ENCODE data around the gene OPALIN.
A peak's percentile ranks its signal among the peaks of the same experiment; 100 is the strongest.

OPALIN gene

GRCh38 chr10:96324447-96324846 is 34.4 kb downstream of the OPALIN start:
- no peak overlapping the region for H3K4me3 ChIP-seq (ENCODE audit: insufficient read depth in 1 of 2, low read depth in 1 of 2, low read length in 2 of 2)
- H2BK12ac ChIP-seq (ENCODE audit: low read length in 2 of 2), result no peak overlapping the region
- H3K18ac ChIP-seq (ENCODE audit: low read depth in 1 of 2, low read length in 2 of 2), result no peak overlapping the region
- no peak overlapping the region for H4K8ac ChIP-seq (ENCODE audit: low read length)
- no peak overlapping the region for H3K14ac ChIP-seq (ENCODE audit: low read length in 2 of 2)
- WGBS, result 50% methylated on average over 2 of the region's 2 CpGs
- H3K36me3 ChIP-seq (ENCODE audit: control insufficient read depth in 1 of 2, insufficient read depth in 2 of 2, low read depth in 1 of 2, low read length in 2 of 2), result no peaks in the 10 kb centered on the region
- no peak overlapping the region for H2BK120ac ChIP-seq (ENCODE audit: low read depth, low read length)
- no peak overlapping the region for H2AK5ac ChIP-seq (ENCODE audit: low read length, severe bottlenecking)
- H3K79me1 ChIP-seq (replicated peaks; ENCODE audit: low read length, poor library complexity, severe bottlenecking), result no peaks in the 10 kb centered on the region
- no peak overlapping the region for H2BK5ac ChIP-seq (ENCODE audit: low read depth, low read length, poor library complexity, severe bottlenecking)
- H4K91ac ChIP-seq (ENCODE audit: low read length), result no peak overlapping the region
- no peaks in the 10 kb centered on the region for H3K4me1 ChIP-seq (ENCODE audit: control insufficient read depth, insufficient read depth, low read depth, low read length)
- no peak overlapping the region for H3K4me2 ChIP-seq (ENCODE audit: low read length, poor library complexity, severe bottlenecking)
- H3K4ac ChIP-seq (ENCODE audit: low read depth in 1 of 2, low read length in 2 of 2), result no peak overlapping the region
- no peaks in the 10 kb centered on the region for H3K9me3 ChIP-seq (ENCODE audit: control insufficient read depth, low read length)
- H3K23ac ChIP-seq (ENCODE audit: low read length in 2 of 2), result no peak overlapping the region
- DNase-seq, result no peak
- no peak overlapping the region for H2BK15ac ChIP-seq (ENCODE audit: low read depth, poor library complexity, severe bottlenecking)
- H3K9ac ChIP-seq (ENCODE audit: low read length), result no peak overlapping the region
- H3K27ac ChIP-seq (ENCODE audit: low read length, poor library complexity, severe bottlenecking), result no peak overlapping the region
- H2AFZ ChIP-seq (ENCODE audit: low read depth, low read length), result no peak overlapping the region
- peaks cover 36 to 45% of the 10 kb centered on the region in 2 experiments for H3K27me3 ChIP-seq (ENCODE audit: control insufficient read depth in 1 of 2, insufficient read depth in 1 of 2, low read length in 2 of 2)

GRCh38 chr10:96322275-96322674 is 36.5 kb downstream of the OPALIN start:
- H4K8ac ChIP-seq (ENCODE audit: low read length), result no peak overlapping the region
- no peak overlapping the region for H3K4me2 ChIP-seq (ENCODE audit: low read length, poor library complexity, severe bottlenecking)
- no peak overlapping the region for H2BK15ac ChIP-seq (ENCODE audit: low read depth, poor library complexity, severe bottlenecking)
- no peak overlapping the region for H3K27ac ChIP-seq (ENCODE audit: low read length, poor library complexity, severe bottlenecking)
- no peak overlapping the region for H2BK5ac ChIP-seq (ENCODE audit: low read depth, low read length, poor library complexity, severe bottlenecking)
- no peak overlapping the region for H2BK120ac ChIP-seq (ENCODE audit: low read depth, low read length)
- no peak overlapping the region for H3K4ac ChIP-seq (ENCODE audit: low read depth in 1 of 2, low read length in 2 of 2)
- H3K14ac ChIP-seq (ENCODE audit: low read length in 2 of 2), result no peak overlapping the region
- no peak overlapping the region for H3K9ac ChIP-seq (ENCODE audit: low read length)
- H3K9me3 ChIP-seq (ENCODE audit: control insufficient read depth, low read length), result no peaks in the 10 kb centered on the region
- no peak for DNase-seq
- no peak overlapping the region for H3K18ac ChIP-seq (ENCODE audit: low read depth in 1 of 2, low read length in 2 of 2)
- H3K27me3 ChIP-seq (ENCODE audit: control insufficient read depth in 1 of 2, insufficient read depth in 1 of 2, low read length in 2 of 2), result peaks cover 26 to 33% of the 10 kb centered on the region in 2 experiments
- no peak overlapping the region for H4K91ac ChIP-seq (ENCODE audit: low read length)
- H2AK5ac ChIP-seq (ENCODE audit: low read length, severe bottlenecking), result no peak overlapping the region
- H3K36me3 ChIP-seq (ENCODE audit: control insufficient read depth in 1 of 2, insufficient read depth in 2 of 2, low read depth in 1 of 2, low read length in 2 of 2), result no peaks in the 10 kb centered on the region
- H3K79me1 ChIP-seq (replicated peaks; ENCODE audit: low read length, poor library complexity, severe bottlenecking), result no peaks in the 10 kb centered on the region
- H2AFZ ChIP-seq (ENCODE audit: low read depth, low read length), result no peak overlapping the region
- H3K23ac ChIP-seq (ENCODE audit: low read length in 2 of 2), result no peak overlapping the region
- WGBS, result 75% methylated on average over 1 of the region's 1 CpG
- no peak overlapping the region for H2BK12ac ChIP-seq (ENCODE audit: low read length in 2 of 2)
- no peaks in the 10 kb centered on the region for H3K4me1 ChIP-seq (ENCODE audit: control insufficient read depth, insufficient read depth, low read depth, low read length)
- no peak overlapping the region for H3K4me3 ChIP-seq (ENCODE audit: insufficient read depth in 1 of 2, low read depth in 1 of 2, low read length in 2 of 2)

GRCh38 chr10:96321822-96322221 is 37.0 kb downstream of the OPALIN start:
- no peak overlapping the region for H2AFZ ChIP-seq (ENCODE audit: low read depth, low read length)
- H2BK5ac ChIP-seq (ENCODE audit: low read depth, low read length, poor library complexity, severe bottlenecking), result no peak overlapping the region
- no peak overlapping the region for H4K8ac ChIP-seq (ENCODE audit: low read length)
- no peaks in the 10 kb centered on the region for H3K4me1 ChIP-seq (ENCODE audit: control insufficient read depth, insufficient read depth, low read depth, low read length)
- no peak overlapping the region for H3K27ac ChIP-seq (ENCODE audit: low read length, poor library complexity, severe bottlenecking)
- H2BK15ac ChIP-seq (ENCODE audit: low read depth, poor library complexity, severe bottlenecking), result no peak overlapping the region
- no peak overlapping the region for H4K91ac ChIP-seq (ENCODE audit: low read length)
- no peak overlapping the region for H3K4ac ChIP-seq (ENCODE audit: low read depth in 1 of 2, low read length in 2 of 2)
- no peak overlapping the region for H2BK12ac ChIP-seq (ENCODE audit: low read length in 2 of 2)
- H3K4me3 ChIP-seq (ENCODE audit: insufficient read depth in 1 of 2, low read depth in 1 of 2, low read length in 2 of 2), result no peak overlapping the region
- 54% methylated on average over 4 of the region's 5 CpGs for WGBS
- no peaks in the 10 kb centered on the region for H3K9me3 ChIP-seq (ENCODE audit: control insufficient read depth, low read length)
- no peak overlapping the region for H3K9ac ChIP-seq (ENCODE audit: low read length)
- no peak overlapping the region for H3K18ac ChIP-seq (ENCODE audit: low read depth in 1 of 2, low read length in 2 of 2)
- no peak overlapping the region for H3K23ac ChIP-seq (ENCODE audit: low read length in 2 of 2)
- H3K14ac ChIP-seq (ENCODE audit: low read length in 2 of 2), result no peak overlapping the region
- no peaks in the 10 kb centered on the region for H3K36me3 ChIP-seq (ENCODE audit: control insufficient read depth in 1 of 2, insufficient read depth in 2 of 2, low read depth in 1 of 2, low read length in 2 of 2)
- no peak overlapping the region for H2AK5ac ChIP-seq (ENCODE audit: low read length, severe bottlenecking)
- H3K79me1 ChIP-seq (replicated peaks; ENCODE audit: low read length, poor library complexity, severe bottlenecking), result no peaks in the 10 kb centered on the region
- no peak overlapping the region for H2BK120ac ChIP-seq (ENCODE audit: low read depth, low read length)
- no peak overlapping the region for H3K4me2 ChIP-seq (ENCODE audit: low read length, poor library complexity, severe bottlenecking)
- no peak for DNase-seq
- H3K27me3 ChIP-seq (ENCODE audit: control insufficient read depth in 1 of 2, insufficient read depth in 1 of 2, low read length in 2 of 2), result peaks cover 23 to 28% of the 10 kb centered on the region in 2 experiments

GRCh38 chr10:96319754-96320474 is 38.9 kb downstream of the OPALIN start:
- H3K4me2 ChIP-seq (ENCODE audit: low read length, poor library complexity, severe bottlenecking), result no peak overlapping the region
- DNase-seq, result no peak
- WGBS, result 89% methylated on average over 2 of the region's 3 CpGs

More at GRCh38 chr10:96319754-96320474, 38.9 kb downstream of the OPALIN start:
- H3K4ac ChIP-seq (ENCODE audit: low read depth in 1 of 2, low read length in 2 of 2), result no peak overlapping the region
- H3K18ac ChIP-seq (ENCODE audit: low read depth in 1 of 2, low read length in 2 of 2), result no peak overlapping the region
- no peak overlapping the region for H2AFZ ChIP-seq (ENCODE audit: low read depth, low read length)
- no peaks in the 10 kb centered on the region for H3K9me3 ChIP-seq (ENCODE audit: control insufficient read depth, low read length)
- H3K27ac ChIP-seq (ENCODE audit: low read length, poor library complexity, severe bottlenecking), result peak overlapping the region; percentile 6
- no peak overlapping the region for H4K8ac ChIP-seq (ENCODE audit: low read length)
- no peak overlapping the region for H3K9ac ChIP-seq (ENCODE audit: low read length)
- H2BK5ac ChIP-seq (ENCODE audit: low read depth, low read length, poor library complexity, severe bottlenecking), result no peak overlapping the region
- no peak overlapping the region for H3K23ac ChIP-seq (ENCODE audit: low read length in 2 of 2)
- no peak overlapping the region for H2BK120ac ChIP-seq (ENCODE audit: low read depth, low read length)
- H3K4me1 ChIP-seq (ENCODE audit: control insufficient read depth, insufficient read depth, low read depth, low read length), result no peaks in the 10 kb centered on the region
- no peaks in the 10 kb centered on the region for H3K36me3 ChIP-seq (ENCODE audit: control insufficient read depth in 1 of 2, insufficient read depth in 2 of 2, low read depth in 1 of 2, low read length in 2 of 2)
- no peak overlapping the region for H2BK15ac ChIP-seq (ENCODE audit: low read depth, poor library complexity, severe bottlenecking)
- no peak overlapping the region for H2BK12ac ChIP-seq (ENCODE audit: low read length in 2 of 2)
- H3K4me3 ChIP-seq (ENCODE audit: insufficient read depth in 1 of 2, low read depth in 1 of 2, low read length in 2 of 2), result no peak overlapping the region
- H3K79me1 ChIP-seq (replicated peaks; ENCODE audit: low read length, poor library complexity, severe bottlenecking), result no peaks in the 10 kb centered on the region
- H3K27me3 ChIP-seq (ENCODE audit: control insufficient read depth in 1 of 2, insufficient read depth in 1 of 2, low read length in 2 of 2), result peaks cover 13 to 19% of the 10 kb centered on the region in 2 experiments
- H2AK5ac ChIP-seq (ENCODE audit: low read length, severe bottlenecking), result no peak overlapping the region
- H4K91ac ChIP-seq (ENCODE audit: low read length), result no peak overlapping the region
- no peak overlapping the region for H3K14ac ChIP-seq (ENCODE audit: low read length in 2 of 2)

Measured in mesenchymal stem cell (in vitro differentiated cells and primary cell).